Osteoblast (primary cell): ENCODE data around the gene DNAJC16. TPM values are rescaled to one million over a fixed set of nuclear protein-coding genes. Genes with fewer than 3 reads are reported as not detected.

Experiments
- DNase-seq: peaks from one replicate; pipeline ENCODE4 v3.0.0; 2011; ENCODE audit warnings: low spot score, mixed read lengths; ENCODE audit not compliant: insufficient read length; ENCODE audit errors: missing footprints
- H2AFZ ChIP-seq: 2 replicates; pipeline ENCODE4 v1.6.0; 2011; ENCODE audit warnings: mild to moderate bottlenecking, low read length
- H3K27ac ChIP-seq: 2 replicates; pipeline ENCODE4 v1.5.1; 2011; ENCODE audit warnings: mild to moderate bottlenecking, low read depth, low read length, moderate library complexity
- H3K27me3 ChIP-seq: 2 replicates; pipeline ENCODE4 v1.6.0; 2012; ENCODE audit warnings: mild to moderate bottlenecking, control low read depth, inconsistent platforms, low read length, moderate library complexity; ENCODE audit not compliant: insufficient read depth
- H3K36me3 ChIP-seq: 2 replicates; pipeline ENCODE4 v1.5.1; 2011; ENCODE audit warnings: mild to moderate bottlenecking, low read length, control low read depth, moderate library complexity; ENCODE audit not compliant: insufficient read depth
- H3K4me1 ChIP-seq: 2 replicates; pipeline ENCODE4 v1.5.1; 2011; ENCODE audit warnings: mild to moderate bottlenecking, low read length, control low read depth, moderate library complexity; ENCODE audit not compliant: insufficient read depth
- H3K4me2 ChIP-seq: 2 replicates; pipeline ENCODE4 v1.6.0; 2011; ENCODE audit warnings: mild to moderate bottlenecking, low read length; ENCODE audit not compliant: insufficient read depth
- H3K4me3 ChIP-seq: fragments of 200-600 bp; sonication (generic); 3 replicates; pipeline ENCODE4 v1.5.1; 2012; ENCODE audit warnings: mild to moderate bottlenecking, low read length, inconsistent platforms; ENCODE audit not compliant: insufficient read depth
- H3K79me2 ChIP-seq: 2 replicates; pipeline ENCODE4 v1.6.0; 2012; ENCODE audit warnings: mild to moderate bottlenecking, low read length, control low read depth, inconsistent platforms; ENCODE audit not compliant: insufficient read depth
- H3K9me3 ChIP-seq: 2 replicates; pipeline ENCODE4 v1.5.1; 2011; ENCODE audit warnings: low read depth, low read length, control low read depth
- H4K20me1 ChIP-seq: 2 replicates; pipeline ENCODE4 v1.6.0; 2012; ENCODE audit warnings: mild to moderate bottlenecking, low read length, control low read depth; ENCODE audit not compliant: insufficient read depth
- total RNA-seq: library from RNA; depleted of rRNA; stranded (reverse); fragments of >200 nt; gene quantifications from 2 replicates; pipeline ENCODE4 v1.2.3, GENCODE V29; 2012
- TF ChIP-seq, protein P1 (sequence below): IDR thresholded peaks from 2 replicates; pipeline ENCODE4 v1.5.1; 2011; ENCODE audit warnings: mild to moderate bottlenecking, low read depth, low read length, moderate library complexity; ENCODE audit errors: extremely low read depth

DNAJC16 gene
- total RNA-seq, 1 donor: 19.2 TPM

DNA sequence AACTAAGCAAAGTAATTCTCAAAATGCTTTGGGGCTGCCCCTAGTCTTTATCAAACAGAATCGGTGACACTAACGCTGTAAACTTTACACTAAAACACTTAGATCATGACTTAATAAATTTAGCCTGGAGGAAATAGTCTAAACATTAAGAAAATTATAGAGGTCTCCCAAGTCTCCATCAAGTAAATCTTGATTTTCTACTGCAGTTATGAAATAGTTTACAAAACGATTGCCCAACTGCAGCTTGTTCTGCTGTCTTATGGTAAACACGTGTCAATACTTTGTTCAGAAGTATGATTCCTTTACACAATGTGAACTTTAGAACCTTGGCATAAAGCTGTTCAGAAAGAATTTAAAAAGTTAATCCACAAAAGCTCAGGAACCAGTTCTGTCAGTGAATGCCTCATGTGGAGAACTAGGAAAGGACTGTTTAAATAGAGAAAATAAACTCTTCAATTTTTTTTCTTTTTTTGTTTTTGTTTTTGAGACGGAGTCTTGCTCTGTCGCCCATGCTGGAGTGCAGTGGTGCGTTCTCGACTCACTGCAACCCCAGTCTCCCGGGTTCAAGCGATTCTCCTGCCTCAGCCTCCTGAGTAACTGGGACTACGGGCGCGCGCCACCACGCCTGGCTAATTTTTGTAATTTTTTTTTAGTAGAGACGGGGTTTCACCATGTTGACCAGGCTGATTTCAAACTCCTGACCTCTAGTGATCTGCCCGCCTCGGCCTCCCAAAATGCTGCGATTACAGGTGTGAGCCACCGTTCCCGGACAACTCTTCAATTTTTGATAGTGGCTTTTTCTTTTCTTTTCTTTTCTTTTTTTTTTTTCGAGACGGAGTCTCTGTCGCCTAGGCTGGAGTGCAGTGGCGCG lies 92.2 kb downstream of the DNAJC16 start:
- peaks cover 28% of the 10 kb centered on the region for H3K4me1 ChIP-seq
- peaks cover 29% of the 10 kb centered on the region for H4K20me1 ChIP-seq
- H3K27me3 ChIP-seq: no peaks in the 10 kb centered on the region
- TF ChIP-seq, protein P1, sequence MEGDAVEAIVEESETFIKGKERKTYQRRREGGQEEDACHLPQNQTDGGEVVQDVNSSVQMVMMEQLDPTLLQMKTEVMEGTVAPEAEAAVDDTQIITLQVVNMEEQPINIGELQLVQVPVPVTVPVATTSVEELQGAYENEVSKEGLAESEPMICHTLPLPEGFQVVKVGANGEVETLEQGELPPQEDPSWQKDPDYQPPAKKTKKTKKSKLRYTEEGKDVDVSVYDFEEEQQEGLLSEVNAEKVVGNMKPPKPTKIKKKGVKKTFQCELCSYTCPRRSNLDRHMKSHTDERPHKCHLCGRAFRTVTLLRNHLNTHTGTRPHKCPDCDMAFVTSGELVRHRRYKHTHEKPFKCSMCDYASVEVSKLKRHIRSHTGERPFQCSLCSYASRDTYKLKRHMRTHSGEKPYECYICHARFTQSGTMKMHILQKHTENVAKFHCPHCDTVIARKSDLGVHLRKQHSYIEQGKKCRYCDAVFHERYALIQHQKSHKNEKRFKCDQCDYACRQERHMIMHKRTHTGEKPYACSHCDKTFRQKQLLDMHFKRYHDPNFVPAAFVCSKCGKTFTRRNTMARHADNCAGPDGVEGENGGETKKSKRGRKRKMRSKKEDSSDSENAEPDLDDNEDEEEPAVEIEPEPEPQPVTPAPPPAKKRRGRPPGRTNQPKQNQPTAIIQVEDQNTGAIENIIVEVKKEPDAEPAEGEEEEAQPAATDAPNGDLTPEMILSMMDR: no peak
- H3K27ac ChIP-seq: peak overlapping the region; percentile 85
- H3K79me2 ChIP-seq: peaks cover 65% of the 10 kb centered on the region
- H3K36me3 ChIP-seq: no peaks in the 10 kb centered on the region
- no peaks in the 10 kb centered on the region for H3K9me3 ChIP-seq
- H3K4me3 ChIP-seq: peak overlapping the region; percentile 97
- DNase-seq: no peak
- peak overlapping the region; percentile 88 for H3K4me2 ChIP-seq
- H2AFZ ChIP-seq: no peak overlapping the region

DNA sequence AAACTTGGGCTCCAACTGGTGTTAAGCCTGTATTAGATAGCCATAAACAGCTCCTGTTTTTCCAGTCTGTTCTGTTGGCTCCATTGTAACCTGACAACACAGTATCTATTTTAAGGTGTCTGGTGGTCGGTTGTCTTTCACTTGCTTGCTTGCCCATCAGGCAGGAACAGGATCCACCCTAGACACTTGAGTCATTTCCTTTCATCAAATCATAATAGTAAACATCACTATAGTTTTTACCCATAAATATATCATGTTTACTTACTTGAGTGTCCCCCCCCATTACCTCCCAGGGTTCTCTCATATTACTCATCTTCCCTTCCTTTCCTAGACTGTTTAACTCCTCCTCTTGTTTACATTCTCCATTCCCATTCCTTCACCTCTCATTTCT lies 93.5 kb downstream of the DNAJC16 start:
- Histone ChIP-seq H3K4me3 (no peak overlapping the region), H3K4me2 (peak overlapping the region; percentile 25), H3K27ac (peak overlapping the region; percentile 5)

DNA sequence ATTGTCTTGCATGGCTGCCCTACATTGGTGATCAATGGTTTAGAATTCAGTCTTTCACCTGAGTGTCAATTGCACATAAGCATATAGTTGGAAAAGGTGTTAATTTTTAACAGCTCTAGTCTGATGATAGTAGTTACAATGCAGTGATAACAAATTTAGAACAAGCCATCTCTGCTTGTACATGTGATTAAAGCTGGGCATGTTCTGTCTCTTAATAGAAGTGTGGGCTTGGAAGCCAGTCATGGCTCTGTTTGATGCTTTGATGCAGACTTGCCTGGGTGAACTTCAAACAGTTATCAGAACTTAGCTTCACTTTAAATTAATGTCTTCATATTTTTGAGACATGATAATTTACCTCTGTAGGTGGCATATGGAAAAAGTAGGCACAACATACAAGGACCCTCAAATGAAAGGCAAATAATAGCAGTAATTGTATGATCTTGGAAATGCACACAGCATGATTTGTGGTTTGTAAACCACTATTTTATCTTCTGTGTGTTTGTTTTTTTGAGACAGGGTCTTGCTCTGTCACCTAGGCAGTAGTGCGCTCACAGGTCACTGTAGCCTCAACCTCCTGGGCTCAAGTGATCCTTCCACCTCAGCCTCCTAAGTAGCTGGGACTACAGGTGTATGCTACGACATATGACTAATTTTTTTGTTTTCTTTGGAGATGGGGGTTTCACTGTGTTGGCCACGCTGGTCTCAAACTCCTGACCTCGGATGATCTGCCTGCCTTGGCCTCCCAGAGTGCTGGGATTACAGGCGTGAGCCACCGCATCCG lies 94.4 kb downstream of the DNAJC16 start:
- Histone ChIP-seq H3K36me3 (no peaks in the 10 kb centered on the region), H3K9me3 (no peaks in the 10 kb centered on the region), H4K20me1 (peaks cover 33% of the 10 kb centered on the region), H3K79me2 (peaks cover 87% of the 10 kb centered on the region), H2AFZ (no peak overlapping the region), H3K4me1 (peaks cover 22% of the 10 kb centered on the region), H3K4me3 (no peak overlapping the region), H3K4me2 (no peak overlapping the region), H3K27ac (no peak overlapping the region), H3K27me3 (no peaks in the 10 kb centered on the region)
- DNase-seq: no peak
- TF ChIP-seq, protein P1: no peak

More for the DNA sequence above, 93.5 kb downstream of the DNAJC16 start:
- no peak for DNase-seq
- Histone ChIP-seq H2AFZ (no peak overlapping the region), H3K79me2 (peaks cover 77% of the 10 kb centered on the region), H3K4me1 (peaks cover 28% of the 10 kb centered on the region), H3K27me3 (no peaks in the 10 kb centered on the region), H4K20me1 (peaks cover 33% of the 10 kb centered on the region), H3K9me3 (no peaks in the 10 kb centered on the region), H3K36me3 (no peaks in the 10 kb centered on the region)
- TF ChIP-seq, protein P1: no peak

DNA sequence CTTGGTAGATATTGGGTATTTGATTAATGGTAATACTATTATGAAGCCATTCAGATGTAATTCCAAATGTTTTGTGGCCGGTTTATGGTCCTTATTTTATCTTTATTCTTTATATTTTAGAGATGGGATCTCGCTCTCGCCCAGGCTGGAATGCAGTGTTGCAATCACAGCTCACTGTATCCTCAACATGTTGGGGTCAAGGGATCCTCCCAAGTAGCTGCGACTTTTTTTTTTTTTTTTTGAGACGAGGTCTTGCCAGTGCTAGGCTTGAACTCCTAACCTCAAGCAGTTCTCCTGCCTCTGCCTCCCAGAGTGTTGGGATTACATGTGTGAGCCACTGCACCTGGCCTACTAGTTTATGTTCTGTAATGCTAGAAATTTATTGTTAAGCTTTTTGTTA lies 95.3 kb downstream of the DNAJC16 start:
- no peaks in the 10 kb centered on the region for H3K9me3 ChIP-seq
- H3K4me2 ChIP-seq: no peak overlapping the region
- H3K4me3 ChIP-seq: no peak overlapping the region
- TF ChIP-seq, protein P1: no peak
- H3K27ac ChIP-seq: no peak overlapping the region
- DNase-seq: no peak
- no peaks in the 10 kb centered on the region for H3K27me3 ChIP-seq
- H3K79me2 ChIP-seq: peaks cover 96% of the 10 kb centered on the region
- H3K36me3 ChIP-seq: peaks cover 5% of the 10 kb centered on the region
- H4K20me1 ChIP-seq: peaks cover 38% of the 10 kb centered on the region
- H3K4me1 ChIP-seq: peaks cover 16% of the 10 kb centered on the region
- no peak overlapping the region for H2AFZ ChIP-seq
